Neutrophil (primary cell): Measurements from ENCODE around the gene PDPN.

Source experiments
- H3K27ac ChIP-seq: fragments of 200-600 bp; sonication (generic); 2 replicates; pipeline ENCODE4 v1.5.1; 2016; ENCODE audit warnings: mild to moderate bottlenecking, moderate library complexity
- H3K27me3 ChIP-seq: fragments of 200-600 bp; sonication (generic); 2 replicates; pipeline ENCODE4 v1.6.0; 2016; ENCODE audit warnings: mild to moderate bottlenecking
- H3K36me3 ChIP-seq: fragments of 200-600 bp; sonication (generic); 2 replicates; pipeline ENCODE4 v1.5.1; 2017
- H3K4me1 ChIP-seq, 2 experiments: fragments of 200-600 bp in 1 of 2; sonication (generic) in 1 of 2; 1 replicate in 1 of 2; 2 replicates in 1 of 2; pipeline versions ENCODE4 v1.5.1 to v1.6.1; 2013 to 2016; ENCODE audit warnings: low read depth in 1 of 2, low read length in 1 of 2, mild to moderate bottlenecking in 1 of 2, moderate library complexity in 1 of 2; ENCODE audit not compliant: control insufficient read depth in 1 of 2, insufficient read depth in 1 of 2
- H3K4me3 ChIP-seq, 2 experiments: fragments of 200-600 bp in 1 of 2; sonication (generic) in 1 of 2; 1 replicate in 1 of 2; 2 replicates in 1 of 2; pipeline ENCODE4 v1.5.1; 2013 to 2016; ENCODE audit warnings: low read depth in 1 of 2, low read length in 1 of 2, mild to moderate bottlenecking in 1 of 2, moderate library complexity in 1 of 2
- H3K9me3 ChIP-seq: fragments of 200-600 bp; sonication (generic); 2 replicates; pipeline ENCODE4 v1.5.1; 2016
- CTCF ChIP-seq: fragments of 200-600 bp; sonication (generic); IDR thresholded peaks from 2 replicates; pipeline ENCODE4 v1.5.1; 2016; ENCODE audit warnings: antibody characterized with exemption

The PDPN gene

GRCh38 chr1:13586001-13586400, 2.4 kb downstream of the PDPN start:
- no peak for TF ChIP-seq CTCF
- Histone ChIP-seq H3K27me3 (peaks cover 95% of the 10 kb centered on the region), H3K9me3 (no peaks in the 10 kb centered on the region), H3K4me1 (no peaks in the 10 kb centered on the region), H3K4me3 (no peak overlapping the region), H3K36me3 (no peaks in the 10 kb centered on the region), H3K27ac (no peak overlapping the region)

- TF ChIP-seq CTCF = no peak
- no peak overlapping the region for H3K27ac ChIP-seq
- no peaks in the 10 kb centered on the region for H3K4me1 ChIP-seq
Measured at GRCh38 chr1:13587256-13588030, 3.8 kb downstream of the PDPN start.

GRCh38 chr1:13588946-13589796, 5.5 kb downstream of the PDPN start:
- no peak overlapping the region for H3K4me3 ChIP-seq
- no peaks in the 10 kb centered on the region for H3K9me3 ChIP-seq
- H3K36me3 ChIP-seq = no peaks in the 10 kb centered on the region
- H3K27ac ChIP-seq = no peak overlapping the region
- no peak for TF ChIP-seq CTCF
- no peaks in the 10 kb centered on the region for H3K4me1 ChIP-seq
- H3K27me3 ChIP-seq = peaks cover 78% of the 10 kb centered on the region

More at GRCh38 chr1:13587256-13588030, 3.8 kb downstream of the PDPN start:
- no peak overlapping the region for H3K4me3 ChIP-seq
- peaks cover 80% of the 10 kb centered on the region for H3K27me3 ChIP-seq
- H3K36me3 ChIP-seq = no peaks in the 10 kb centered on the region
- H3K9me3 ChIP-seq = no peaks in the 10 kb centered on the region

GRCh38 chr1:13590486-13590885, 6.9 kb downstream of the PDPN start:
- H3K36me3 ChIP-seq = no peaks in the 10 kb centered on the region
- H3K27ac ChIP-seq = no peak overlapping the region
- H3K4me1 ChIP-seq = no peaks in the 10 kb centered on the region
- no peak overlapping the region for H3K4me3 ChIP-seq
- H3K27me3 ChIP-seq = peaks cover 73% of the 10 kb centered on the region
- no peak for TF ChIP-seq CTCF
- H3K9me3 ChIP-seq = no peaks in the 10 kb centered on the region

GRCh38 chr1:13593511-13594131, 10.0 kb downstream of the PDPN start:
- peaks cover 66% of the 10 kb centered on the region for H3K27me3 ChIP-seq
- no peak overlapping the region for H3K4me3 ChIP-seq
- no peak for TF ChIP-seq CTCF
- no peaks in the 10 kb centered on the region for H3K9me3 ChIP-seq
- no peaks in the 10 kb centered on the region for H3K36me3 ChIP-seq
- no peak overlapping the region for H3K27ac ChIP-seq
- no peaks in the 10 kb centered on the region for H3K4me1 ChIP-seq
